ENCODE data around the gene FSD1. TPM values are rescaled to one million over a fixed set of nuclear protein-coding genes. Genes with fewer than 3 reads are reported as not detected.

Gene FSD1
- total and polyA plus RNA-seq, 2 experiments from 2014 or later = 5.8 TPM

GRCh38 chr19:4352701-4353121 lies 48.3 kb downstream of the FSD1 start:
- Histone ChIP-seq H3K27me3 (replicated peaks; ENCODE audit: insufficient read depth) (no peaks in the 10 kb centered on the region), H3K9me3 (ENCODE audit: low read depth) (no peaks in the 10 kb centered on the region), H3K27ac (no peak overlapping the region), H3K79me2 (ENCODE audit: insufficient read depth) (no peaks in the 10 kb centered on the region), H3K9me2 (ENCODE audit: insufficient read depth) (no peaks in the 10 kb centered on the region), H4K20me1 (ENCODE audit: insufficient read depth) (no peaks in the 10 kb centered on the region), H2AFZ (no peak overlapping the region), H3K9ac (no peak overlapping the region), H3K4me3 (no peak overlapping the region), H3F3A (ENCODE audit: insufficient read depth) (peaks cover 9% of the 10 kb centered on the region; the same call in 1 of the 2 replicates), H3K4me2 (ENCODE audit: unreplicated experiment) (no peak overlapping the region), H3K4me1 (ENCODE audit: insufficient read depth) (no peaks in the 10 kb centered on the region), H3K36me3 (ENCODE audit: low read depth) (no peaks in the 10 kb centered on the region)
- WGBS, 2 experiments (ENCODE audit: low coverage in 1 of 2, low lambda C conversion rate in 2 of 2, missing lambda C conversion rate in 2 of 2) = 16 to 25% methylated on average over 8 to 9 of the region's 9 CpGs
- peak; percentile 72 for DNase-seq
- in situ Hi-C loops (cut with MboI) = no loop called here
- TF ChIP-seq EZH2 (IDR thresholded peaks at IDR 0.05; ENCODE audit: insufficient read depth, poor library complexity, severe bottlenecking) (no peak), EZH2phosphoT487 (IDR thresholded peaks at IDR 0.05; ENCODE audit: insufficient read depth, low read depth) (no peak)

GRCh38 chr19:4354282-4354681 lies 49.9 kb downstream of the FSD1 start:
- no peaks in the 10 kb centered on the region for H4K20me1 ChIP-seq (ENCODE audit: insufficient read depth)
- no peak overlapping the region for H3K27ac ChIP-seq
- no peaks in the 10 kb centered on the region for H3K9me2 ChIP-seq (ENCODE audit: insufficient read depth)
- H3K79me2 ChIP-seq (ENCODE audit: insufficient read depth) = no peaks in the 10 kb centered on the region
- H3K4me3 ChIP-seq = no peak overlapping the region
- H3F3A ChIP-seq (ENCODE audit: insufficient read depth) = peaks cover 9% of the 10 kb centered on the region; the same call in 1 of the 2 replicates
- 83 to 89% methylated on average over 12 of the region's 12 CpGs for WGBS, 2 experiments (ENCODE audit: low coverage in 1 of 2, low lambda C conversion rate in 2 of 2, missing lambda C conversion rate in 2 of 2)
- H3K36me3 ChIP-seq (ENCODE audit: low read depth) = peaks cover 5% of the 10 kb centered on the region; the same call in 1 of the 2 replicates
- H2AFZ ChIP-seq = no peak overlapping the region
- no peak for DNase-seq
- H3K4me1 ChIP-seq (ENCODE audit: insufficient read depth) = no peaks in the 10 kb centered on the region
- TF ChIP-seq EZH2phosphoT487 (IDR thresholded peaks at IDR 0.05; ENCODE audit: insufficient read depth, low read depth) (no peak), EZH2 (IDR thresholded peaks at IDR 0.05; ENCODE audit: insufficient read depth, poor library complexity, severe bottlenecking) (no peak)
- H3K4me2 ChIP-seq (ENCODE audit: unreplicated experiment) = no peak overlapping the region
- no peaks in the 10 kb centered on the region for H3K27me3 ChIP-seq (replicated peaks; ENCODE audit: insufficient read depth)
- no peaks in the 10 kb centered on the region for H3K9me3 ChIP-seq (ENCODE audit: low read depth)
- in situ Hi-C loops (cut with MboI) = no loop called here
- no peak overlapping the region for H3K9ac ChIP-seq

GRCh38 chr19:4354897-4355296 lies 50.5 kb downstream of the FSD1 start:
- H3K36me3 ChIP-seq (ENCODE audit: low read depth) = peaks cover 5% of the 10 kb centered on the region; the same call in 1 of the 2 replicates
- H3K4me1 ChIP-seq (ENCODE audit: insufficient read depth) = no peaks in the 10 kb centered on the region
- no peaks in the 10 kb centered on the region for H3K27me3 ChIP-seq (replicated peaks; ENCODE audit: insufficient read depth)
- in situ Hi-C loops (cut with MboI) = no loop called here
- H3K4me3 ChIP-seq = no peak overlapping the region
- no peaks in the 10 kb centered on the region for H3K9me3 ChIP-seq (ENCODE audit: low read depth)
- no peak overlapping the region for H3K27ac ChIP-seq
- no peak for TF ChIP-seq EZH2phosphoT487 (IDR thresholded peaks at IDR 0.05; ENCODE audit: insufficient read depth, low read depth)
- TF ChIP-seq EZH2 (IDR thresholded peaks at IDR 0.05; ENCODE audit: insufficient read depth, poor library complexity, severe bottlenecking) = no peak
- H4K20me1 ChIP-seq (ENCODE audit: insufficient read depth) = no peaks in the 10 kb centered on the region
- no peaks in the 10 kb centered on the region for H3K9me2 ChIP-seq (ENCODE audit: insufficient read depth)
- no peak for DNase-seq
- no peak overlapping the region for H2AFZ ChIP-seq
- H3K9ac ChIP-seq = no peak overlapping the region
- H3K79me2 ChIP-seq (ENCODE audit: insufficient read depth) = no peaks in the 10 kb centered on the region
- peaks cover 9% of the 10 kb centered on the region; the same call in 1 of the 2 replicates for H3F3A ChIP-seq (ENCODE audit: insufficient read depth)
- 74 to 80% methylated on average over 8 to 17 of the region's 17 CpGs for WGBS, 2 experiments (ENCODE audit: low coverage in 1 of 2, low lambda C conversion rate in 2 of 2, missing lambda C conversion rate in 2 of 2)
- H3K4me2 ChIP-seq (ENCODE audit: unreplicated experiment) = no peak overlapping the region

GRCh38 chr19:4357095-4357797 lies 52.8 kb downstream of the FSD1 start:
- WGBS, 2 experiments (ENCODE audit: low coverage in 1 of 2, low lambda C conversion rate in 2 of 2, missing lambda C conversion rate in 2 of 2) = 60% methylated on average over 20 to 22 of the region's 23 CpGs
- H3K4me3 ChIP-seq = no peak overlapping the region
- no peaks in the 10 kb centered on the region for H3K9me3 ChIP-seq (ENCODE audit: low read depth)
- H4K20me1 ChIP-seq (ENCODE audit: insufficient read depth) = no peaks in the 10 kb centered on the region
- no peak for DNase-seq
- H3K9ac ChIP-seq = no peak overlapping the region
- H3K36me3 ChIP-seq (ENCODE audit: low read depth) = peaks cover 14% of the 10 kb centered on the region; the same call in 1 of the 2 replicates
- in situ Hi-C loops (cut with MboI) = no loop called here
- no peaks in the 10 kb centered on the region for H3K9me2 ChIP-seq (ENCODE audit: insufficient read depth)
- no peaks in the 10 kb centered on the region for H3K4me1 ChIP-seq (ENCODE audit: insufficient read depth)
- H3K27ac ChIP-seq = no peak overlapping the region
- H3K27me3 ChIP-seq (replicated peaks; ENCODE audit: insufficient read depth) = no peaks in the 10 kb centered on the region
- no peaks in the 10 kb centered on the region for H3K79me2 ChIP-seq (ENCODE audit: insufficient read depth)
- H3F3A ChIP-seq (ENCODE audit: insufficient read depth) = peaks cover 11% of the 10 kb centered on the region; the same call in 1 of the 2 replicates
- no peak overlapping the region for H2AFZ ChIP-seq
- H3K4me2 ChIP-seq (ENCODE audit: unreplicated experiment) = no peak overlapping the region
- TF ChIP-seq EZH2 (IDR thresholded peaks at IDR 0.05; ENCODE audit: insufficient read depth, poor library complexity, severe bottlenecking) (no peak), EZH2phosphoT487 (IDR thresholded peaks at IDR 0.05; ENCODE audit: insufficient read depth, low read depth) (no peak)
